Right lobe of liver (tissue), 4 donors: Measurements from ENCODE around the gene VARS2.

Source experiments
- POLR2A ChIP-seq: fragments of 450-650 bp; IDR thresholded peaks from one replicate; pipeline ENCODE4 v1.6.1; 2017; ENCODE audit warnings: antibody characterized with exemption, mild to moderate bottlenecking
- TF ChIP-seq, protein P1 (sequence below), 4 donors: fragments of 200-600 bp in 3 of 4; fragments of 450-650 bp in 1 of 4; IDR thresholded peaks; one replicate each; pipeline versions ENCODE4 v1.5.1 to v1.8.0; 2016 to 2022; ENCODE audit warnings: antibody characterized with exemption in 4 of 4, mild to moderate bottlenecking in 2 of 4
- donor health status: DM: no; HTN: no; CAD: no.
- donor health status: DM: no; HTN: no; CAD: no.
- donor health status: DM: no; HTN: yes; CAD: no.

DNA sequence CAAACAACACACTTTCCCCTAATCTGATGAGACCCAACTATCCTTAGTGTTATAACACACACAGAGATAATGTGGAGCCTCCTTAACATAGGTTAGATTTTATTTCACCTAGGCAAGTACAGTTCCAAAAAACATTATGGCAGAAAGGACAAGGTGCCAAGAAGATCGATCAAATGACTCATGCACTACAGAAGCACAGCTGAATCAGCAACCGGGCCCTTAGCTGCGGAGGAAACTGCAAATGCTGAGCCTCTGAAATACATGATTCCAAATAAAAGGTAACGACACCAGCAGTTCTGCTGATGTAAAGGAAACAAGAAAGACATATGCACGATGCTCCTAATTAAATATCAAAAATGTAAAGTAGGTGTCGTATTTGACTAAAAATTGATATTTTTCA lies 49.6 kb downstream of the VARS2 start:
- TF ChIP-seq, protein P1, sequence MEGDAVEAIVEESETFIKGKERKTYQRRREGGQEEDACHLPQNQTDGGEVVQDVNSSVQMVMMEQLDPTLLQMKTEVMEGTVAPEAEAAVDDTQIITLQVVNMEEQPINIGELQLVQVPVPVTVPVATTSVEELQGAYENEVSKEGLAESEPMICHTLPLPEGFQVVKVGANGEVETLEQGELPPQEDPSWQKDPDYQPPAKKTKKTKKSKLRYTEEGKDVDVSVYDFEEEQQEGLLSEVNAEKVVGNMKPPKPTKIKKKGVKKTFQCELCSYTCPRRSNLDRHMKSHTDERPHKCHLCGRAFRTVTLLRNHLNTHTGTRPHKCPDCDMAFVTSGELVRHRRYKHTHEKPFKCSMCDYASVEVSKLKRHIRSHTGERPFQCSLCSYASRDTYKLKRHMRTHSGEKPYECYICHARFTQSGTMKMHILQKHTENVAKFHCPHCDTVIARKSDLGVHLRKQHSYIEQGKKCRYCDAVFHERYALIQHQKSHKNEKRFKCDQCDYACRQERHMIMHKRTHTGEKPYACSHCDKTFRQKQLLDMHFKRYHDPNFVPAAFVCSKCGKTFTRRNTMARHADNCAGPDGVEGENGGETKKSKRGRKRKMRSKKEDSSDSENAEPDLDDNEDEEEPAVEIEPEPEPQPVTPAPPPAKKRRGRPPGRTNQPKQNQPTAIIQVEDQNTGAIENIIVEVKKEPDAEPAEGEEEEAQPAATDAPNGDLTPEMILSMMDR (IDR thresholded peaks at IDR 0.05) = no peak
- TF ChIP-seq POLR2A = no peak
